IPS DF 6.9 (cell line): Measurements from ENCODE around the gene CDH4.

Experiments used
- DNase-seq: peaks from one replicate; pipeline ENCODE4 v3.0.0-alpha.2; 2013; ENCODE audit warnings: low read depth, low spot score
- H3K27ac ChIP-seq: one replicate; pipeline ENCODE4 v1.5.1; 2013; ENCODE audit warnings: low read length, control low read depth
- H3K27me3 ChIP-seq: 2 replicates; pipeline ENCODE4 v1.6.1; 2013; ENCODE audit warnings: mild to moderate bottlenecking, low read length; ENCODE audit not compliant: control insufficient read depth, insufficient read depth
- H3K36me3 ChIP-seq: 2 replicates; pipeline ENCODE4 v1.6.1; 2013; ENCODE audit warnings: low read length; ENCODE audit not compliant: control insufficient read depth, insufficient read depth
- H3K4me1 ChIP-seq: 2 replicates; pipeline ENCODE4 v1.6.1; 2013; ENCODE audit warnings: low read length; ENCODE audit not compliant: control insufficient read depth, insufficient read depth
- H3K4me3 ChIP-seq: 2 replicates; pipeline ENCODE4 v1.5.1; 2013; ENCODE audit warnings: mild to moderate bottlenecking, low read length
- H3K9me3 ChIP-seq: 2 replicates; pipeline ENCODE4 v1.6.1; 2013; ENCODE audit warnings: low read length, inconsistent platforms; ENCODE audit not compliant: control insufficient read depth, insufficient read depth
- WGBS: extraction: QIAGEN DNeasy Blood & Tissue Kit; methylation state at CpG from one replicate; pipeline ENCODE4 v1.1.7; 2013; ENCODE audit warnings: mixed read lengths, missing lambda C conversion rate; ENCODE audit not compliant: insufficient read length, insufficient coverage; 5-methylcytosine and 5-hydroxymethylcytosine counted together

CDH4 gene

DNA sequence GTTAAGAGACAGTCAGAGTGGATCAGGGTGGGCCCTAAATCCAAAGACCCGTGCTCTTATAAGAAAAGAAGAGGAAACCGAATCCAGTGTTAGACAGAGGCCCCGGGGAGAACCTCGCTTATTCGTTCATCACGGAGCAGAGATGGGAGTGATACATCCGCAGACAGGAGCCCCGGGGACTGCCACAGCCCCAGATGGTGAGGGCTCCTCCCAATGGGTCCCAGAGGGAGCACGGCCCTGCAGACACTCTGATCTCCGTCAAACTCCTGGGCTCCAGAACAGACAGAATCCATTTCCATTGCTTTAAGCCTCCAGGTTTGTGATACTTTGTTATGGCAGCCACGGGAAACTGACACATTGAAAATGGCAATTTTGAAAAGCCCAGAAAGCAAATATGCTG, 47.0 kb downstream of the CDH4 start:
- Histone ChIP-seq H3K36me3 (no peaks in the 10 kb centered on the region; the same call in 1 of the 2 replicates), H3K27me3 (no peaks in the 10 kb centered on the region), H3K4me3 (no peak overlapping the region), H3K9me3 (no peaks in the 10 kb centered on the region), H3K27ac (no peak overlapping the region), H3K4me1 (peaks cover 1% of the 10 kb centered on the region; the same call in 1 of the 2 replicates)
- DNase-seq, result no peak
- no CpG with 5 or more reads among the region's 11 CpGs for WGBS

DNA sequence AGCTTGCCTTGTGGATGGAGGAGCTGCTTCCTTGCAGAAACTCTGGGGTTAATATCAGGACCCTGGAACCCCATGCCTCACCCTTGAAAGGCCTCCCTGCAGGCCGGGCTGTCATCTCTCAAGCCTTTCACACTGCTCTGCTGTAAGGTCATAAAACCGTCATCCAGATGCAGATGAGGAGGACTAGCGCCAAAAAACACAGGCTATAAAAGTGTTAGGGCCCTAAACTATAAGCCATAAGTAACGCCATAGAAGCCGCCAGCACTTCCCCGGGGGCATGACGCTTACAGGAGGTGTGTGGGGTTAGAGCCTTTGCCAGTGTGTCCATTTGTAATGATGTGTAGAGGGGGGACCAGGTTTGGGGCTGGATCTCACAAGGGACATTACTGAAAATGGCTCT, 47.6 kb downstream of the CDH4 start:
- Histone ChIP-seq H3K4me1 (peaks cover 1% of the 10 kb centered on the region; the same call in 1 of the 2 replicates), H3K27ac (no peak overlapping the region), H3K36me3 (no peaks in the 10 kb centered on the region; the same call in 1 of the 2 replicates), H3K4me3 (no peak overlapping the region), H3K9me3 (no peaks in the 10 kb centered on the region), H3K27me3 (no peaks in the 10 kb centered on the region)
- WGBS, result no CpG with 5 or more reads among the region's 7 CpGs
- DNase-seq, result no peak

DNA sequence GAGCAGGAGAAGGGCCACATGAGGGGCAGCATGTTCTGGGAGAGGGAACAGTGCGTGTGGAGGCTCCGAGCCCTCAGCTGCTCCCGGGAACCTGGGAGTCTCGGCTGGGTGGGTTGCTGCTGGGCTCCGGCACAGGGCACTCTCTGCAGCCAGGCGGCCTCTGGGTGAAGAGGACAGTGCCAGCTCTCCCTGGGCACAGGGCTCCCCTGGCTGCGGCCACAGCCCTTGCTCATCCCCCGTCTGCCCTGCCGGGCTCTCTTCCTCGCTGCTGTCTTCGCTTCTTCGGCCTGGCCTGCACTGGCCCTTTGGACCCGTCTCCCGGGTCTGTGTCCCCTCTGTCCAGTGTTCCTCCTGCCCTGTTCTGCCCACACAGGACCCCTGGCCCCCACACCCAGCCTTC, 48.2 kb downstream of the CDH4 start:
- WGBS, result no CpG with 5 or more reads among the region's 14 CpGs
- no peak for DNase-seq
- Histone ChIP-seq H3K4me3 (no peak overlapping the region), H3K27ac (no peak overlapping the region), H3K27me3 (no peaks in the 10 kb centered on the region), H3K36me3 (no peaks in the 10 kb centered on the region; the same call in 1 of the 2 replicates), H3K9me3 (no peaks in the 10 kb centered on the region), H3K4me1 (peaks cover 1% of the 10 kb centered on the region; the same call in 1 of the 2 replicates)

DNA sequence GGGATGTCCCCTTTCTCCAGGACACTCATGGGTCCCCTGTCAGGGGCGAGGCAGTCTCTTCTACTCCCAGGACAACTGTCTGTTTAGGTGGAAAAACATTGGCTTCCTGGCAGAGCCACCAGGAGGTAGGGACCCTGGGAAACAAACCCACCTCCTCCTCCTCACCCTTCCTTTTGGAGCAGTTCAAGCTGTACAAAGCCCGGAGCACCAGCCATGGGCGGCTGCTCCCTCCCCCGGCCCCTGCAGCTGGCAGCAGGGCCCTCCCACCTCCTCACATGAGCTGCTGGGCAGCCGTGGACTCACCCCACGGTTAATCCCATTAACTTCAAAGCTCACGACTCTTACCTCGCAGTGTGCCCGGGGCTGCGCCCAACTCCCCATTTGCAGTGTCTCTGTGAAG, 48.6 kb downstream of the CDH4 start:
- Histone ChIP-seq H3K27ac (no peak overlapping the region), H3K4me1 (peaks cover 1% of the 10 kb centered on the region; the same call in 1 of the 2 replicates)

DNA sequence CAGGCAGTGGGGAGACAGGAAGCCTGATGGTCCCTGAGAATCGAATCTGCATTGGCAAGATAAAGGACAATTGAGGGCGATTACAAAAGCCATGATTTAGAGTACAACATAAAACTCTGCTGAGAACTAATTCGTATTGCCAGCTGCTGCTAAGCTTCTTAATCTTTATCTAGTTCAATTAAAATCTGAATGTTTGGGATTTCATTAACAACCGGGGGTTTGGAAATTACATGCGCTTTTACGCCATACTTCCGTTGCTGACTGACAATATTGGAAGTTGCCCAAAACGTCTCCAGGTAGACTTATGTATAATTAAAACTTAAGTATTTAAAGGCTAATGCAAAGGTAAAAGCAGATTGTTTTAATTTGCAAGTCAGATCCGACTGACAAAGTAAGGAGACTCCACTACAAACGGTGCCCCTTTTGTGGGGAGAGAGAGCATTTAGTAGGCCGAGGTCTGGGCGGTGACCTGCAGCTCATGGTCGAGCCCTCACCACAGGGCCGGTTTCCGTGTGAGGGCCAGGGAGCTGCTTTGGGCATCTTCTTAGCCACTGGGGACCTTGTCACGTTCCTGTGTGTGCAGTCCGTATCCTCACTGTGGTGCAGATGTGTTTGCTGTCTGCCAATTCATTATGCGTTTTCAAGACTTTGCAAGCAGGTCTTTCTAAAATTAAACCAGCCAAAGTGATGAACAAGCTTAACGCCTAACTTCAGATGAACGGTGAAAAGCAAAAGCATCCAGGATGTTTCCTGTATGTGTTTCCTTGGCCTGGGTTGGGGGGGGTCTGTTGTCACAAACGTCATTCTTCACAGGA, 49.9 kb downstream of the CDH4 start:
- no peaks in the 10 kb centered on the region for H3K9me3 ChIP-seq
- DNase-seq, result no peak
- H3K36me3 ChIP-seq, result no peaks in the 10 kb centered on the region; the same call in 1 of the 2 replicates
- H3K4me3 ChIP-seq, result no peak overlapping the region
- no CpG with 5 or more reads among the region's 21 CpGs for WGBS
- no peaks in the 10 kb centered on the region for H3K27me3 ChIP-seq
- no peak overlapping the region for H3K27ac ChIP-seq
- H3K4me1 ChIP-seq, result peaks cover 4% of the 10 kb centered on the region; the same call in 1 of the 2 replicates

More for the DNA sequence above, 48.6 kb downstream of the CDH4 start:
- Histone ChIP-seq H3K27me3 (no peaks in the 10 kb centered on the region), H3K36me3 (no peaks in the 10 kb centered on the region; the same call in 1 of the 2 replicates), H3K4me3 (no peak overlapping the region), H3K9me3 (no peaks in the 10 kb centered on the region)
- DNase-seq, result no peak
- no CpG with 5 or more reads among the region's 10 CpGs for WGBS

DNA sequence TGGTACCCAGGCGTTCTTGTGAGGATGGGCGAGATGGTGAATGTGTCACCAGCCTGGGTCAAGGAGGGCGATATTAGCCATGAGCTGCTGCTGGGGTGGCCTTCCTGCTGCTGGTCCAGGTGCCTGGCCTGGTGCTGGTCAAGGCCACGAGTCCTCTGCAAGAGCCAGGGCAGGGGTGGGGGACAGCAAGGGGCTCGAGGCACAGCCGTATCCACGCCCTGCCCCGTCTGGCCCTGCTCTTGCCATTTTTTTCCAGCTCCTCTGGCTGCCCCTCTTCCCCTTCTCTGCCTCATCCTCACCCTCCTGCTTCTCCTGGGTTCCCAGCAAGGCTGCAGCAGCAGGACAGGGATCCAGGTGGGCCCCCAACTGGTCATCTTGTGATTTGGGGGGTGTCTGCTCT, 51.2 kb downstream of the CDH4 start:
- Histone ChIP-seq H3K4me3 (no peak overlapping the region), H3K27ac (no peak overlapping the region), H3K27me3 (no peaks in the 10 kb centered on the region), H3K4me1 (peaks cover 7% of the 10 kb centered on the region), H3K9me3 (no peaks in the 10 kb centered on the region), H3K36me3 (no peaks in the 10 kb centered on the region; the same call in 1 of the 2 replicates)
- DNase-seq, result no peak
- no CpG with 5 or more reads among the region's 8 CpGs for WGBS

DNA sequence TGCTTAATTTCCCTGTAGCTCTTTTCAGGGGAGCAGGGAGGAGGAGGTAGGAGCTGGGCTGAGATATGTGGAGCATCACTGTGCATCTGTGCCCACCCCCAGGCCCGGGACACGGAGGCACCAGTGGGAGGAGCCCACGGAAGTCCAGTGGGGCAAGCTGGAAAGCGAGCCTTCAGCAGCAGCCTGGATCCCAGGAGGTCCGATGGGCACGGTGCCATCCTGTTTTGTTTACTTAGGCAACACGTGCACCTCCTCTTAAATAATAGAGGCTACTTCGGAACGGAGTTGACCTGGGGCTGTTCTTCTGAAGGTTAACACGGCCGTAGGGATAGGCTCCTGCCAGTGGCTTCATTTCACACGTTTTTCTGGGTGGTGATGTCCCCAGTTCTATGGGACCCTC, 51.6 kb downstream of the CDH4 start:
- H3K9me3 ChIP-seq, result no peaks in the 10 kb centered on the region
- WGBS, result no CpG with 5 or more reads among the region's 12 CpGs
- H3K36me3 ChIP-seq, result no peaks in the 10 kb centered on the region; the same call in 1 of the 2 replicates
- H3K27ac ChIP-seq, result no peak overlapping the region
- H3K27me3 ChIP-seq, result no peaks in the 10 kb centered on the region
- DNase-seq, result no peak
- H3K4me1 ChIP-seq, result peaks cover 7% of the 10 kb centered on the region
- H3K4me3 ChIP-seq, result no peak overlapping the region

DNA sequence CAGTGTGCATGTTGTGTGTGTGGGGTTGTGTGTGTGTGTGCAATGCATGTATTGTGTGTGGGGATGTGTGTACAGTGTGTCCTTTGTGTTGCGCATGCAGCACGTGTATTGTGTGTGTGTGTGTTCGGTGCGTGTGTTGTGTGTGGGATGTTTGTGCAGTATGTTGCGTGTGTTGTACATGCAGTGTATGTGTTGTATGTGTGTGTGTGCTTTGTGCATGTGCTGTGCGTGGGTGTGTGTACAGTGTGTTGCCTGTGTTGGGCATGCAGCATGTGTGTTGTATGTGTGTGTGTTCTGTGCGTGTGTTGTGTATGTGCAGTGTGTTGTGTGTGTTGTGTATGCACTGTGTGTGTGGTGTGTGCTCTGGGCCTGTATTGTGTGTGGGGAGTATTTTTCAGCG, 52.7 kb downstream of the CDH4 start:
- 100% methylated on average over 5 of the region's 8 CpGs for WGBS
- Histone ChIP-seq H3K36me3 (no peaks in the 10 kb centered on the region; the same call in 1 of the 2 replicates), H3K9me3 (no peaks in the 10 kb centered on the region), H3K4me1 (peaks cover 7% of the 10 kb centered on the region), H3K27me3 (no peaks in the 10 kb centered on the region), H3K27ac (no peak overlapping the region), H3K4me3 (no peak overlapping the region)
- no peak for DNase-seq

DNA sequence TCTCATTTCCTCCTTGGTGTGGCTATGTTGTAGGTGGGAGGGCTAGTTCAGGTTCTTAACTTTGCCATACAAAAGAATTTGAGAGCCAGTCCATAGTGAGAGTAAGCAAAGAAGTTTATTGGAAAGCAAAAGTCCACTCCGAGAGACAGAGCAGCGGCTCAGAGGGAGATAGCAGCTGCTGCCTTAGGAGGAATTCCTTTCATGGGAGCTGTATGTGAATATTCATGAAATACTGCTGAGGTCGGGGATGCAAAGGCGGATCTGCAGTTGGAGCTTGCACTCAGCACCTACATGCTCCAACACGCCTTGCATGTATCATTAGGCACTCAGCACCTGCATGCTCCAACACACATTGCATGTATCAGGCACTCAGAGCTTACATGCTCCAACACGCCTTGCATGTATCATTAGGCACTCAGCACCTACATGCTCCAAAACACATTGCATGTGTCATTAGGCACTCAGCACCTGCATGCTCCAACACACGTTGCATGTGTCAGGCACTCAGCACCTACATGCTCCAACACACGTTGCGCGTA, 54.9 kb downstream of the CDH4 start:
- H3K4me3 ChIP-seq, result no peak overlapping the region
- no peaks in the 10 kb centered on the region for H3K9me3 ChIP-seq
- no peak for DNase-seq
- peaks cover 6% of the 10 kb centered on the region for H3K4me1 ChIP-seq
- no peaks in the 10 kb centered on the region for H3K36me3 ChIP-seq
- no peaks in the 10 kb centered on the region for H3K27me3 ChIP-seq
- no CpG with 5 or more reads among the region's 10 CpGs for WGBS
- no peak overlapping the region for H3K27ac ChIP-seq

DNA sequence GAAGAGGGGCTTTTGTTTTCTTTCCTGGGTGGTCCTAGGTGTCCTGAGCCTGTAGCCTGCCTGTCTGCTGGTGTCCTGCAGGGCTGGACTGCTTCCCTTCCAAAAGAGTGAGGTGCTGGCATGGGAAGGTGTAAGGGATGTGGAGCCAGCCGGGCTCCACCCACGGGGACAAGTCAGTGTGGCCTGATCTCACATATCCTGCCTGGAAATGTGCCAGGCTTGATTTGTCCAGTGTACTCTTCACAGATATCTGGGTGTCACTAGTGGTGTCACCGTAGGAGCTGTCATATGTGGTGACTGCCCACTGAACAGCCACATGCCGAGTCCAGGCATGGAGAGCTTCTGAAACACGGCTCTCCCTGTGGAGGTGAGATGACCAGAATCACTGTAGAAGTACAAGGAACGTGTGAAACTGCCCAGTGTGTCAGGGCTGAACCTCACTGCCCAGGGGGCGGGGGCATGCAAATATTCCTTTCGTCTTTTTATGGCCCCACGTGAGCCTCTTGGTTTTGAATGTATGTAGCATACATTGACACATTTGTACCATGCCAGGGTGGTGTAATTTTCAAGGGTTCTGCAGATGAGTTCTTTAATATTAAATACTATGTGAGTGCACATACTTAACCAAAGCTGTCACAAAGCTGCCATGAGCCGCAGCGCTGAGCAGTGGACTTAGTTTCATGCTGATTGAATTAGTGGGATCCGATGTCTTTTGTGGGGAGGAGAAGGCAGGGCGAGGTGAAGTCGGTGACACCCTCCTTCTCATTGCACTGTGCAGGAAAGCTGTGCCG, 55.8 kb downstream of the CDH4 start:
- H3K4me3 ChIP-seq, result no peak overlapping the region
- H3K27me3 ChIP-seq, result no peaks in the 10 kb centered on the region
- no peak for DNase-seq
- peaks cover 5% of the 10 kb centered on the region for H3K4me1 ChIP-seq
- no CpG with 5 or more reads among the region's 15 CpGs for WGBS
- H3K27ac ChIP-seq, result no peak overlapping the region
- H3K9me3 ChIP-seq, result no peaks in the 10 kb centered on the region
- no peaks in the 10 kb centered on the region for H3K36me3 ChIP-seq
